NCI-H510A treated with DMSO at 0.1 percent for 48 hours (cell line): ENCODE results near the gene GNA14.
"Not testable (repeated sequence)": the region's sequence is repeated elsewhere in the genome, so short reads cannot be mapped to it uniquely, and the experiment has no call there.

ENCODE experiments used
- DNase-seq: peaks from one replicate; lab custom pipeline; 2025; lab: John Stamatoyannopoulos, UW

GNA14 gene

GRCh38 chr9:77643871-77644270 is 4.3 kb downstream of the GNA14 start:
- DNase-seq, result no peak

DNA sequence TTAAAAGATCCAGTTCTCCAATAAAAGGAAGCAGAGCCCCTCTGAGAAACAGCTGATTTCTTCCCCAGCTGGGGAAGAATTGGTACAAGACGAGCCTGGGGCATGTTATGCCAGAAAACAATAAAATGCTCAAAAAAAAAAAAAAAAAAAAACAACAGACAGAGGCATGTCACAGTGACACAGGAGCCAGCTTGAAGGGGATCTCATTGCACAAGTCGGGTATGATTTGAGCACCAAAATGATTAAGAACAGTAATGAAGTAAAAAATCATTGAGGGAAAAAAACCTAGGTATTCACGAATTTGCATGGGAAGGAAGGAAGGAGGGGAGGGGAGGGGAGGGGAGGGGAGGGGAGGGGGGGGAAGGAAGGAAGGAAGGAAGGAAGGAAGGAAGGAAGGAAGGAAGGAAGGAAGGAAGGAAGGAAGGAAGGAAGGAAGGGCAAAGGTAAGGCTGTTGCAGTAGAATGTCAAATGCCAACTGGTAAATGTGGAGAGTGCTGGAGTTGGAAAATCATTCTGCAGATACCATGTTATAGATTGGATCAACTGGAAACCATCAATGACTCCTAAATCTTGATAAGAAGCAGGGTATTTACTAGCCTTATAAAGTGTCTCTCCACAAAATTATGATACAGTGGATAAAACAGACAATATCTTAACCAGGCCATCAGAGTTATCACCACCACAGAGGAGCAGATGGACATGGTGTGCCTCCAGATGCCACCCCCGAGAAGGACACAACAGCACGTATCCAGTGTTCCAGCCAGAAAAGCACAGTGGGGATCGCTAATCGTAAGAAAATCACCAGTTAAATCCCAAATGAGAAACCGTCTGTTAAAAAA is 7.2 kb downstream of the GNA14 start:
- no peak for DNase-seq

- DNase-seq, result no peak
These were observed 15.5 kb downstream of the GNA14 start for GRCh38 chr9:77632652-77633051.

DNA sequence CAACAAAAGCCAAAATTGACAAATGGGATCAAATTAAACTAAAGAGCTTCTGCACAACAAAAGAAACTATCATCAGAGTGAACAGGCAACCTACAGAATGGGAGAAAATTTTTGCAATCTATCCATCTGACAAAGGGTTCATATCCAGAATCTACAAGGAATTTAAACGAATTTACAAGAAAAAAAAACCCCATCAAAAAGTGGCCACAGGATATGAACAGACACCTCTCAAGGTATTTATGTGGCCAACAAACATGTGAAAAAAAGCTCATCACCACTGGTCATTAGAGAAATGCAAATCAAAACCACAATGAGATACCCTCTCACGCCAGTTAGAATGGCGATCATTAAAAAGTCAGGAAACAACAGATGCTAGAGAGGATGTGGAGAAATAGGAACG is 19.3 kb downstream of the GNA14 start:
- not testable (repeated sequence) for DNase-seq

DNA sequence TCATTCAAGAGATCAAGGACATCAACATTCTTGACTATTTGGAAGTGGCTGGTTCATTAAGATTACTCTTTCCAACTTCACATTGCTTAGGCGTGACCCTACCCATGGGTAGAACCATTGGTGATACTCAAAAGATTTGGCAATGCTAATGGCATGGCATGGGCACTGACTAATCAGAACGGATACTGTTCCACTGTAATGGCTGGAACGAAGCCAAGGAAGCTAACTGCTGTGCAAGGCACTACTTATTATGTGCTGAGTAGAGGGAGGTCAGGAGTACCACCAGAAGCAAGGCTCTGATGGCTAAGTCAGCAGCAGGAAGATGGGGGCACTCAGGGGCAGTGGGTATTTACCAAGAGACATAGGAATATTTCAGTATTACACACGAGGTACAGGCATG is 31.9 kb downstream of the GNA14 start:
- DNase-seq, result peak; percentile 5

GRCh38 chr9:77614645-77615044 is 33.5 kb downstream of the GNA14 start:
- DNase-seq, result no peak

GRCh38 chr9:77606526-77606925 is 41.6 kb downstream of the GNA14 start:
- DNase-seq, result no peak

GRCh38 chr9:77605449-77606220 is 42.5 kb downstream of the GNA14 start:
- DNase-seq, result no peak

DNA sequence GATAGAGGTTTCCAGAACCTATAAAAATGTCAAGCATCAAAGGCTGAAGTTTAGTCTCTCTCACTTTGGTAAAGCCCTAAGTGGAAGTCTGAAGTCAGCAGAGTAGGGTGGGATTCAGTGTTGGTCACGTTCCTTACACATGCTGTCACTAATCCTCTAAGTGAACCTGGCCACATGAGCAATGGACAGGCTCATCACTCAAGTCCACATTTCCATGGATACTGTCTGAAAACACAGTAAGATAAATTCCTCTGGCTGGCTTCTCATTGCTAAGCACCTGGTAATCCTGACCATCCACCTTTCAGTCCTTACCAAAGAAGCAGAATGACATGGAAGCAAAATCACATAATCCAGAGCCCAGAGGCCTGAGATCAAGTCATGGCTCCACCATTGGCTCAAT is 43.8 kb downstream of the GNA14 start:
- DNase-seq, result no peak

- DNase-seq, result no peak
These were observed 45.3 kb downstream of the GNA14 start for GRCh38 chr9:77602852-77603251.

DNA sequence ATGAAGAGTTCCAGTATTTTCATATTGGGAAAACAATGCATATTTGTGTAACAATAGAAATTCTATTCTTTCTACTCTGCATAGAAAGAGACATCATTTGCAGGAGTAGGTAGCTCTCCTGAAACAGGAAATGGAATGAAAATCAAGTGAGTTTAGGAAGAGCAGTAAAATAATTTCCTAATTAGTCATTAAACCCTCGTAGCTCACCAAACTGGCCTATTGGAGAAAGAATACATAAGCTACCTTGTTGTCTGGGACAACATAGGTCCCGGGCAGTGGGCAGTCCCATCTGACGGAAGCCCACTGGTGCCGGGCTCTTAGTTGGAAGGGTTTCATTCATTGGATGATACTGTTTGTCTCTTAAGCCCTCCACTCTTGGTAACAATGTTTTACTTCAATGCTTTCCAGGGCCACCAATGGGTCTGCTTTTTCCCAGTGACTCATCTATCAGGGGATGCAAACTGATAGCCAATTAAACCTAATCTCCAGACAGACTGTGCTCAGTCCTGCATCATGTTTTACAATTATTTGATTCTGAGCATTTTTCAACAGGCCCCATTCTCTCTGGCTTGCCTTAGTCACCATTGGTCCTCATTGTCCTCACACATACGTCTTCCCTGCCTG is 46.5 kb downstream of the GNA14 start:
- DNase-seq, result no peak

DNA sequence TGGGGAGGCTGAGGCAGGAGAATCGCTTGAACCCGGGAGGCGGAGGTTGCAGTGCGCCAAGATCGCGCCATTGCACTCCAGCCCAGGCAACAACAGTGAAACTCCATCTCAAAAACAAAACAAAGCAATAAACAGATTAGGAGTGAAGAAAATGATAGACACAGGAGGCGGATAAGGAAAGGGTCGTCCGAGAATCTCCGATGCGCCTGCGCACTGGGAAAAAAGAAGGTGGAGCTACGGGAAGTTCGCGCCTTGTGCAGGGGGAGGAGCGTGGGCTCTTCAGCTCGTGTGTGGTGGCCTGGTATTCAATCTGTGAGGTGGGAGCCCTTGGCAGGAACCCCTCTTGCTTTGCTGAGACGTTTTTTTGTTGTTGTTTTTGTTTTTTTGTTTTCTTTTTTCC is 47.3 kb downstream of the GNA14 start:
- no peak for DNase-seq

DNA sequence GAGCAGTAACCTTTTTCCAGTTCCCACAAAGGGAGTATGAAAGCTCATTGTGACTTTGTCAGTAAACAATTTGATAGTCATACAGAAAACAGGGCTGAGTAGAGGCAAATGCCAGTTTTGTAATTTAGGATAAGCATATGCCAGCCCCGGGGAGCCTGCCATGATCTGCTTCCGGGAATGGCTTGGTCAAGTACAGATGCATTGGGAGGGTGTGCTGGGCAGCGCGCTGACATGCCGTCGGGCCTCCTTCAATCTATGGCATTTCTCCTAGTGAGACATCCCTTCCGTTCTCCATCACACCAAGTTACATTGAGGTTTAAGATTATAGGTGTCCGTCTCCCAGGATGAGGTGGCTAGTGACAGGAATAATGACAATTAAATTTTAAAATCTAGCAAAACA is 48.6 kb downstream of the GNA14 start:
- DNase-seq, result no peak

- no peak for DNase-seq
These were observed 49.1 kb downstream of the GNA14 start for GRCh38 chr9:77598991-77599390.

DNA sequence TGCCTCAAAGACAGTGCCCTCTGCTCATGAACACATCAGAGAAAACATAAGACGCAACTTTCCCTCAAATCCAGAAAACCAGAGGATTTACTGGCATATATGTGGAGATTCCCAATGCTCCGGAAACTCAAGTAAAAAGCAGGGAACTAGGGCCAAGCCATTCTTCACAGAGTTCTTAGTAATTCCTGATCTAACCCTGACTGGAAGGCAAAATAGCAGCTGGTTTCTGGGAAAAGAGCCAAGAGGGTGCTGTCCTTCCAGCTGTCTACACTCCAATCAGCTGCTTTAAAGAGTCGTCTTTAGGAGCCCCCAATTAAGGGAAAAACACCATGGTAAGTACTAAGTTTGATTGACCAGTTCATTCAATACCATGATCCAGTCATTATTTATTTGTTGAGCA is 49.6 kb downstream of the GNA14 start:
- no peak for DNase-seq

DNA sequence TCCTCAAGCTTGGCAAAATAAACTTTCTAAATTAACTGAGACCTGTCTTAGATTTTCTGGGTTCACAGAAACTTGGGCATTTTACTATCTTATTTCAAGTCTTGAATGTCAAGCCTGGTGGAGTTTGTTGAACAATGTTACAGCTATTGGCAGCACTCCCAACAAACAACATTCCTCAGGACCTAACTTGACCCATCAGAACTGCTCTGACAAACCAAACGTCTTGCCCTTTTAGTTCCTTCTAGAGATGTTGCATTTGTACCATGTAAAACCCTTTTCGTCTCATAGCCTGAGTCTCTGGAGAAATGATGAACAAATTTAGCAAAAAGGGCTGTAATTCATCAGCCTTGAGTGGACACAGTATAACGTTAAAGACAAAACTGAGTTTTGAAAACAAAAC is 51.1 kb downstream of the GNA14 start:
- DNase-seq, result no peak

- DNase-seq, result no peak
These were observed 52.6 kb downstream of the GNA14 start for GRCh38 chr9:77595426-77596095.

DNA sequence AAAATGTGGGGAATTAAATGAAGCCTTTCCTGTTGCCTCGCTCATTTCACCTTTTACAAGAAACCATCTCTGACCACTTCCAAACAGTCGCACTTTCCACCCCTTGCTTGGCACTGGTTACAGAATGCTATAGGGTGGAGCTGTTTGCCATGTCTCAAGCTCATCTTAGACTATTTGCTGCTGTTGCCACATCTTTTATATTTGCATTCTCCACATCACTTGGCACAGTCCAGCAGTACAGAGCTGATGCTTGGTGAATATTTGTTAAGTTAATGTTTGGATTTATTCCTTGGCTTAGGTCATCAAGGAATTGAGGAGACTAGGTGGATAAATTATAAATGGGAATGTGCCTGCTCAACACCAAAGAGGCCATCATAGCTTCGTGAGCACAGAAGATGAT is 53.2 kb downstream of the GNA14 start:
- DNase-seq, result no peak

DNA sequence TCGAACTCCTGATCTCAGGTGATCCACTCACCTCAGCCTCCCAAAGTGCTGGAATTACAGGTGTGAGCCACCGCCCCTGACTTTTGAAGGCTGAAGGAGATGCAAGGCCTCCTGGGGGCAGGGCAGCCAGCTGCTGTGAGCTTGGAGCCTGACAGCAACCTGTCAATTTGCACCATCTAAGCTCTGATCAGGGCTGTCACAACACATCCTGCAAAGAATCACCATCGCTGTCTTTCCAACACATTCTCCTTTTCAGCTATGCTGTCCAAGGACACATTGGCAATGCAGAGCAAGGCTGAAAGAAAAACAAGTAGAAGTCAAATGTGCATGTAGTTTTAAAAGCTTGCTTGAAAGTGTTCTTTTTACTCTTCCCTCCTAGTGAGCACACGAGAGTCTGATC is 54.6 kb downstream of the GNA14 start:
- DNase-seq, result no peak

DNA sequence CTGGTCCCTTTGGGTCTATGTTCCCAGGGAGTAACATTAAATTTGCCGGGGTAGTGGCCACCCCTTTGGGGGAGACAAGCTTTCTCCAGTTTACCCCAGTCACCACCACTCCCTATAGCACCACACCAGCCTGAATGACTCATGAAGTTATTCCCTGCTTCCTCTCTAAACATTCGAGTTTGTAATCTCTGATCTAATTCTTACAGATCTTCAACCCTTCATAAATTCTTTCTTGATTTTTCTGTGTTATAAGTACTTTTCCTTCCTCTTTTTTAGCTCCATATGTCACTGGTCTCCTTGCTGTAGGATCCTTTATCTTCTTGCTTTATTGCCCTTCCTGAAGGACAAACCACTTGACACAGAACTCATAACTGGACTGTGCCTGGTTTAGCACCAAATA is 55.6 kb downstream of the GNA14 start:
- DNase-seq, result no peak

DNA sequence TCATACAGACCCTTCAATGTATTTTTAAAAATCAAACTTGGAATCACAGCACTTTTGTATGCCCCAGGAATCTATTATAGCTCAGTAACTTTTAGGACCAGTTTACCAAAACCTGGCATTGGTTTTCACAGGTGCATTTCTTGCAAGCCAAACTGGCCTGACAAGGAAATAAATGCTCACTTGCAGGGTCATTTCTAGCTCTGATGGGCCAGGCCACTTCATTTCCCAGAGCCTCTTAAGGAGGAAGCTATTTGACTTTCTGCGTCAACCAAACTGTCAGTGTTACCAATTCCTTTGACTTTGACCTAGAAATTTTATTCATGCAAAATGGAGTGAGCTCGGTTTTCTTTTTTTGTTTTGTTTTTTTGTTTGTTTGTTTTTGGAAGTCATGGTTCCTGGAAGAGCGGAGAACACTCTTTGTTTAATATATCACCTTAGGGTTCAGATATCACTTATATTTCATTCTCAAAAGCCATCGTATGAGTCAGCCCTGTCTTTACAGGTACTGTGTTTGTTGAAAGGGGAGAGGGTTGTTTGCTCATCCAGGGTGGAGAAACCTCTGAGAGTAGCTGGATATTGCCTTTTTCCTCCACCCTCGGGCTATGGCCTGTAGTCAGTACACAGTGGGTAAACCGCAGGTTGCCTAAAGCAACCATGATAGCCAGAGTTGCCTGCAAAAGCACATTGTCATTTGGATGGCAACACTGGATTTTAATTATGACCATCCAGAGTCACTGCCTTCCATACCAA is 58.9 kb downstream of the GNA14 start:
- peak; percentile 82 for DNase-seq
